Adrenal gland (tissue), 5 donors: ENCODE measurements around the gene MRPL10.

Experiments used
- CTCF ChIP-seq, 6 experiments: fragments of 450-650 bp in 4 of 6; fragments of 200-600 bp in 2 of 6; sonication (generic) in 1 of 6; IDR thresholded peaks; 1 replicate in 5 of 6; 2 replicates in 1 of 6; pipeline versions ENCODE4 v1.5.1 to v1.8.0; 2016 to 2021; ENCODE audit warnings: antibody characterized with exemption in 6 of 6, mild to moderate bottlenecking in 2 of 6, moderate library complexity in 1 of 6
- POLR2A ChIP-seq, 2 donors: fragments of 450-650 bp; IDR thresholded peaks; one replicate each; pipeline ENCODE4 v1.6.1; 2017; ENCODE audit warnings: antibody characterized with exemption in 2 of 2, mild to moderate bottlenecking in 2 of 2, moderate library complexity in 1 of 2
- donor health status: DM: no; HTN: no; CAD: no.

DNA sequence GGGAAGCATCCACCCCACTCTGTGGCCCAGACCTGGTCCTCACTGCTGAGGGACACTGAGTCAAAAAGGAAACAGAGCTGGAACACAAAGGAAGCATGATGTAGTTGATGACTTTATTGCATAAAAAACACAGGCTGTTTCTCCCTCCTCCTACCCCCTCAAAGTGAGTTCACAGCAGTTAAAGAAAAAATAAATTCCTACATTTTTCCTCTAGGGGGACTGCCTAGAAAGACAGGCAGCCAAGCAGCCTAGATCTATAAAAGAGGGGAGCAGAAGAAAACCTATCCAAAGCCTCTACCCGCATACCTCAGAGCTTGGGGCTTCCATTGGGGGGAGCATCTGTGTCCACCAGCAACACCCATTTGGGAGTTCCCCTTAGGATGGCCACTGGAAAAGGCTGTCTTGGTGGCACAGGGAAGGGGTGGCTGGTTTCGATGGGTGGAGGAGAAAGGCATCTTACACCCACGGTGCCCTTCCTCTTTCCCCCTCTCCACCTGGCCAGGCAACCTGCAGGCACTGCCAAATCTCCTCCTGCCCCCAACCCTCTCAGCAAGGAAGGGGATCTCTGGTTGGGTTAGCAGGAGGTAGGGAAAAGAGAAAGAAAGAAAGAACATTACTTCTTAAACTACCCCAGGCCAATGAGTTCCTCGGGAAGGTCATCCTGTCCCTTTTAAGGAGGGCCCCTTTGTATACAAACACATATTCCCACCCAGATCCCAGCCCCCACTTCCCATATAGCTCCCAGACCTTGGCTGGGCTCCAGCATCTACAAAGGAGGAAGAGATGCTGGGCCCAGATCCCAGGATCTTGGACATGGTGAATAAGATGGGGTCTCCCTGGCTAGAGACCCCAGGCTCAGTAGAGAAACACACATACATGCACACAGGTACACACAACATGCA is 13.7 kb upstream of the MRPL10 start:
- peak in 5 of 6 experiments; percentile 18 to 38 (median 22) for TF ChIP-seq CTCF (IDR thresholded peaks at IDR 0.05)
- TF ChIP-seq POLR2A (IDR thresholded peaks at IDR 0.05), result no peak
